Activated CD8-positive, alpha-beta T cell treated with anti-CD3 and anti-CD28 coated beads for 36 hours (primary cell): ENCODE results near the gene MRGPRG. TPM values are rescaled to one million over a fixed set of nuclear protein-coding genes. Genes with fewer than 3 reads are reported as not detected.
A peak's percentile ranks its signal among the peaks of the same experiment; 100 is the strongest.

Experiments
- ATAC-seq: fragments of 200-7000 bp; cut with Tn5 transposase; one replicate; pipeline ENCODE4 v1.10.0; 2021; ENCODE audit warnings: mild to moderate bottlenecking, moderate library complexity
- CTCF ChIA-PET: fragments of 350-600 bp; sonication (Branson Sonifier 250); formaldehyde crosslinking; loops from one replicate; lab custom pipeline; 2021; ENCODE audit warnings: antibody characterized with exemption; lab: Charles Lee
- POLR2A ChIA-PET: fragments of 350-600 bp; sonication (Branson Sonifier 250); formaldehyde crosslinking; loops from one replicate; lab custom pipeline; 2021; ENCODE audit warnings: antibody characterized with exemption; lab: Charles Lee
- DNase-seq: peaks from one replicate; pipeline ENCODE4 v3.0.0-alpha.2; 2020
- H3K27ac Mint-ChIP-seq: one replicate; pipeline ENCODE4 v1.8.0; 2021; ENCODE audit warnings: mild to moderate bottlenecking, mixed read lengths
- H3K27me3 Mint-ChIP-seq: one replicate; pipeline ENCODE4 v1.8.0; 2021; ENCODE audit warnings: mixed read lengths
- H3K36me3 Mint-ChIP-seq: one replicate; pipeline ENCODE4 v1.8.0; 2021; ENCODE audit warnings: low read depth, mixed read lengths
- H3K4me1 Mint-ChIP-seq: one replicate; pipeline ENCODE4 v1.8.0; 2021; ENCODE audit warnings: low read depth, mixed read lengths
- H3K4me3 Mint-ChIP-seq: one replicate; pipeline ENCODE4 v1.8.0; 2021; ENCODE audit warnings: mild to moderate bottlenecking, moderate library complexity, mixed read lengths
- H3K9me3 Mint-ChIP-seq: one replicate; pipeline ENCODE4 v1.8.0; 2021; ENCODE audit warnings: mixed read lengths
- CTCF ChIP-seq: fragments of 200-600 bp; IDR thresholded peaks from one replicate; pipeline ENCODE4 v1.8.0; 2022; ENCODE audit warnings: antibody characterized with exemption, mild to moderate bottlenecking
- intact Hi-C: fragments of 100-400 bp; cut with micrococcal nuclease; formaldehyde crosslinking; loops from one replicate; pipeline ENCODE4 v1.10.0; 2022
- total RNA-seq, 2 experiments: library from RNA; stranded (reverse); gene quantifications; one replicate each; pipeline ENCODE4 v1.2.3, GENCODE V29; 2021

MRGPRG gene
- total RNA-seq, 2 experiments from 2014 or later: not detected

DNA sequence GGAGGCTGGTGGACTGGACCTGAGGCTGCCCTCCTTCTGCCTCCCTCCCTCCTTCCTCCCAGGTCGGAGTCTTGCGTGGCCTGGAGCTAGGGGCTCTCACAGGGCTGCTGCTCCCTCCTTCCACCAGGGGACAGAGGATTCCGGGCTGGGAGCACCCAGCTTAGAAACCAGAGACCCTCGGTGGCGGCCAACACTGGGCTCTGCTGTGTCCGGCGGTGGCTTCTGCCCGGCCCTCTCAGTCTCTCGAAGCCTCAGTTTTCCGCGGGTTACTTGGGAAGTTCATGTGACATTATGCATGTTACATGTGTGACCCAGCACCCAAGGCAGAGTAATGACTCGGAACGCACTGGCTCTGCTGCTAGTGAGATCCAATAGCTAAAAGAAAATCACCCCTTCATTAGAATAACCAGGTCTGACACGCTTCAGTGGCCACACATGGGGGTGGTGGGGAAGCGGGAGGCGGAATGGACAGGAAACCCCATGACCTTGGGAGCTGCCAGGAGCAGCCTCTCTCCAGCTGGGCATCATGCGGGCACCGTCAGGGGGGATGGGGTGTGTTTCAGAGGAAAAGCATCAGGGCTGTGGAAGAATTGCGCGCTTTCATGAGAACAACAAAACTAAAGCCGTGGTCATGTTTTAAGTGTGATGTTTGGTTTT lies 5.9 kb upstream of the MRGPRG start:
- Mint-ChIP-seq H3K36me3 (no peaks in the 10 kb centered on the region), H3K27me3 (no peaks in the 10 kb centered on the region), H3K27ac (no peak overlapping the region), H3K4me3 (no peak overlapping the region), H3K4me1 (peaks cover 6% of the 10 kb centered on the region), H3K9me3 (no peaks in the 10 kb centered on the region)
- CTCF ChIA-PET: interaction anchor here (1.0 kb wide), 1 partner anchor 114 kb away, joined by 4 read pairs; no protein-coding TSS in a partner anchor
- ATAC-seq: no peak
- DNase-seq: no peak
- POLR2A ChIA-PET: no interaction called here
- TF ChIP-seq CTCF: no peak
- intact Hi-C loops: no loop called here

DNA sequence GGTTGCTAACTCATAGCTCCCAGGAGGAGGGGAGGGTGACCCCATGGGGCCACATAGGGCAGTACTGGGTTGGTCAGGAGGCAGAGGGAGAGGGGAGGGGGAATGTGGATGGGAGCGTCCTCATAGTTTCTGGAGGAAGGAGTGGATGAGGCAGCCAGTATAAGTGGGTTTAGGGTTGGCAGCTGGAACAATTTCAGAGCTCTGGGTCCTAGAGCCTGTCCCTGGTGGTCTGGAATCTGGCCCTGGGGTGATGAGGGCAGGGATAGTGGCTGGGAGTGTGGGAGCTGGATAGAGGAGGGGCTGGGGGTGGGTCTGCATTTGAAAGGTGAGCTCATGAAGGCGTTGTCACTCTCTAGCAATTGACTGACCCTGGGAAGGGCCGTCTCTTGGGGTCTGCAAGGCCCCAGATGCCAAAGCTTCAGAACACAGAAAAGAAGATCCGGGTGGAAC lies 5.3 kb upstream of the MRGPRG start:
- ChIA-PET POLR2A (no interaction called here), CTCF (interaction anchor here (1.0 kb wide), 2 partner anchors 113 to 187 kb away, joined by 3 to 4 read pairs; no protein-coding TSS in a partner anchor)
- ATAC-seq (no peak), DNase-seq (no peak)
- Mint-ChIP-seq H3K4me1 (peaks cover 6% of the 10 kb centered on the region), H3K4me3 (no peak overlapping the region), H3K27ac (no peak overlapping the region), H3K27me3 (no peaks in the 10 kb centered on the region), H3K9me3 (no peaks in the 10 kb centered on the region), H3K36me3 (no peaks in the 10 kb centered on the region)
- no peak for TF ChIP-seq CTCF
- intact Hi-C loops: no loop called here

- Mint-ChIP-seq H3K27ac (no peak overlapping the region), H3K27me3 (no peaks in the 10 kb centered on the region), H3K9me3 (no peaks in the 10 kb centered on the region), H3K4me1 (peaks cover 6% of the 10 kb centered on the region), H3K4me3 (no peak overlapping the region), H3K36me3 (no peaks in the 10 kb centered on the region)
- intact Hi-C loops: no loop called here
- no peak for ATAC-seq
- TF ChIP-seq CTCF: no peak
- POLR2A ChIA-PET: no interaction called here
- CTCF ChIA-PET: interaction anchor here (1.0 kb wide), 2 partner anchors 113 to 186 kb away, joined by 3 to 4 read pairs; no protein-coding TSS in a partner anchor
- peak; percentile 14 for DNase-seq
Observed at GRCh38 chr11:3222941-3223915, 4.6 kb upstream of the MRGPRG start.

GRCh38 chr11:3222003-3222855 lies 3.6 kb upstream of the MRGPRG start:
- ChIA-PET POLR2A (no interaction called here), CTCF (no interaction called here)
- no peaks in the 10 kb centered on the region for H3K9me3 Mint-ChIP-seq
- no peaks in the 10 kb centered on the region for H3K36me3 Mint-ChIP-seq
- peaks cover 6% of the 10 kb centered on the region for H3K4me1 Mint-ChIP-seq
- no peaks in the 10 kb centered on the region for H3K27me3 Mint-ChIP-seq
- H3K4me3 Mint-ChIP-seq: no peak overlapping the region
- intact Hi-C loops: no loop called here
- no peak for TF ChIP-seq CTCF
- DNase-seq: no peak
- H3K27ac Mint-ChIP-seq: no peak overlapping the region
- no peak for ATAC-seq
